ENCODE measurements around the gene WNT7B. TPM values are rescaled to one million over a fixed set of nuclear protein-coding genes. Genes with fewer than 3 reads are reported as not detected.

The WNT7B gene
- total and polyA plus RNA-seq, 2 of the 8 experiments (the other 6 are each of a cell fraction or from before 2014, with no cell fraction given): 0.14 to 0.24 TPM

GRCh38 chr22:45964372-45964771, 12.6 kb downstream of the WNT7B start (continued):
- no peak for TF ChIP-seq KDM4A (IDR thresholded peaks at IDR 0.05; ENCODE audit: low read depth, low read length, severe bottlenecking)
